GM13977 (cell line): ENCODE data around the gene ANKRD23.

Experiments used
- DNase-seq: peaks from one replicate; pipeline ENCODE4 v3.0.0; 2012; ENCODE audit warnings: low spot score
- CTCF ChIP-seq: IDR thresholded peaks from 2 replicates; pipeline ENCODE4 v1.5.1; 2012; ENCODE audit warnings: mild to moderate bottlenecking, control low read depth; ENCODE audit not compliant: insufficient read depth; ENCODE audit errors: extremely low read depth, missing control alignments
- in situ Hi-C: fragments of 300-500 bp; cut with MboI; formaldehyde crosslinking; loops from one replicate; pipeline ENCODE4 v1.12.0; 2022; ENCODE audit warnings: low sequenced_read_pairs, low pct_unique_long_range_greater_than_20kb, mixed read lengths, inconsistent platforms; ENCODE audit not compliant: unreplicated experiment

Gene ANKRD23

GRCh38 chr2:96816836-96817702 lies 26.8 kb downstream of the ANKRD23 start:
- no peak for TF ChIP-seq CTCF
- DNase-seq, result no peak
- in situ Hi-C loops, result no loop called here

GRCh38 chr2:96816127-96816835 lies 27.5 kb downstream of the ANKRD23 start, which contains the start of gene CNNM3:
Gene CNNM3, plus strand, starts transcription at chr2:96816268. Its CDS starts 10 bp downstream, at chr2:96816278.
- DNase-seq, result peak; percentile 100
- TF ChIP-seq CTCF, result peak; percentile 55
- in situ Hi-C loops, result no loop called here

GRCh38 chr2:96815326-96816126 lies 28.3 kb downstream of the ANKRD23 start:
- DNase-seq, result peak; percentile 66
- TF ChIP-seq CTCF, result no peak
- in situ Hi-C loops, result no loop called here

GRCh38 chr2:96813656-96814055 lies 30.2 kb downstream of the ANKRD23 start:
- in situ Hi-C loops, result no loop called here
- TF ChIP-seq CTCF, result no peak

GRCh38 chr2:96811917-96812316 lies 31.9 kb downstream of the ANKRD23 start:
- in situ Hi-C loops, result no loop called here
- TF ChIP-seq CTCF, result no peak
- DNase-seq, result no peak

More at GRCh38 chr2:96813656-96814055, 30.2 kb downstream of the ANKRD23 start:
- DNase-seq, result no peak

GRCh38 chr2:96810783-96811192 lies 33.0 kb downstream of the ANKRD23 start:
- in situ Hi-C loops, result no loop called here
- TF ChIP-seq CTCF, result no peak
- no peak for DNase-seq
